ENCODE measurements around the gene MYL12A.
"Not testable (repeated sequence)": the region's sequence is repeated elsewhere in the genome, so short reads cannot be mapped to it uniquely, and the experiment has no call there.

The MYL12A gene

DNA sequence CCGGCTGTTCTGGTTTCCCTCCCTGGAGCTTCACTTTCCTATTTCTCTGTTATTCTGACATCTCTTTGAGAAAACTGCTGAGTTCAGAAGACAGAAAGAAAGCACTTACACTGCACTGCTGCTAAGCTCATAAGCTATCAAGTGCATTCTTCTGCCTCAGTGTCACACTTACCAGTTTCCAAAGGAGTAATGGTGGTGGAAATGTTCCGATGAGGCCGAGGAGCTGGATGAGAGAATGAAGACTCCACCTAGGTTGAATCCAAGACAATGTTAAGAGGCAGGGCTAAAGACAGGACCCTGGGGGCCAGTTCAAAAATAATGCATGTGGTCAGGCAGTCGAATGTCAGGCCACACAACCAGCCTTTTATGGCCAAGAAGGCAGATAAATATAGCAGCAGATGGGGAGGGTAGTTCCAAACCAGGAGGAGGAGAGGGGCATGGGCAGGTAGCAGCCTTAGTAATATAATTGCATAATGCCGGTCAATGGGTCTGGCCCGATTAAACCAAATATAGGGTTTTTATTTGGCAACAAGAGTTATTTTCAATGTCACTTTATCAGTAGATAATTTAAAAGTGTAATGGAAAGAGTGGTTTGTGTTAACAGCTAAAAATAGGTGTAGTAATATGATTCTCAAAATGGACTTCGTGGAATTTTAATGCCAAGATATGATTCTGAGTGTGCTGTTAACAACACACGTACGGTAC is 27.8 kb upstream of the MYL12A start, which contains the start of gene MYOM1:
Gene MYOM1, minus strand, starts transcription at position 338 of the 705 bp plus-strand sequence. CDS start 4,745 bp downstream, outside the sequence.
- TF ChIP-seq, protein P1, sequence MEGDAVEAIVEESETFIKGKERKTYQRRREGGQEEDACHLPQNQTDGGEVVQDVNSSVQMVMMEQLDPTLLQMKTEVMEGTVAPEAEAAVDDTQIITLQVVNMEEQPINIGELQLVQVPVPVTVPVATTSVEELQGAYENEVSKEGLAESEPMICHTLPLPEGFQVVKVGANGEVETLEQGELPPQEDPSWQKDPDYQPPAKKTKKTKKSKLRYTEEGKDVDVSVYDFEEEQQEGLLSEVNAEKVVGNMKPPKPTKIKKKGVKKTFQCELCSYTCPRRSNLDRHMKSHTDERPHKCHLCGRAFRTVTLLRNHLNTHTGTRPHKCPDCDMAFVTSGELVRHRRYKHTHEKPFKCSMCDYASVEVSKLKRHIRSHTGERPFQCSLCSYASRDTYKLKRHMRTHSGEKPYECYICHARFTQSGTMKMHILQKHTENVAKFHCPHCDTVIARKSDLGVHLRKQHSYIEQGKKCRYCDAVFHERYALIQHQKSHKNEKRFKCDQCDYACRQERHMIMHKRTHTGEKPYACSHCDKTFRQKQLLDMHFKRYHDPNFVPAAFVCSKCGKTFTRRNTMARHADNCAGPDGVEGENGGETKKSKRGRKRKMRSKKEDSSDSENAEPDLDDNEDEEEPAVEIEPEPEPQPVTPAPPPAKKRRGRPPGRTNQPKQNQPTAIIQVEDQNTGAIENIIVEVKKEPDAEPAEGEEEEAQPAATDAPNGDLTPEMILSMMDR (IDR thresholded peaks at IDR 0.05; ENCODE audit: extremely low read depth, missing control alignments) = no peak
- no peak for DNase-seq (ENCODE audit: low spot score)

DNA sequence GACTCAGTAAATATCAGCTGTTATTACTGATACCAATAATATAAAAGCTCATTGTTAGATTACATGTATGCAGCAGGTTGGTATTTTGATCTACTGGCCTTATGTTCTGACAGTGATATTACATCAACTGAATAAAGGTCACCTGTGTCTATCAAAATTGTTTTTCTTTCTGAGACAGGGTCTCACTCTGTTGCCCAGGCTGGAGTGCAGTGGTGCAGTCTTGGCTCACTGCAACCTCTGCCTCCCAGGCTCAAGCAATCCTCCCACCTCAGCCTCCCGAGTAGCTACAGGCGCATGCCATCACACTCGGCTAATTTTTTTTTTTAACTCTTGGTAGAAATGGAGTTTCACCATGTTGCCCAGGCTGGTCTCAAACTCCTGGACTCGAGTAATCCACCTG is 26.7 kb upstream of the MYL12A start:
- DNase-seq (ENCODE audit: low spot score) = not testable (repeated sequence)

DNA sequence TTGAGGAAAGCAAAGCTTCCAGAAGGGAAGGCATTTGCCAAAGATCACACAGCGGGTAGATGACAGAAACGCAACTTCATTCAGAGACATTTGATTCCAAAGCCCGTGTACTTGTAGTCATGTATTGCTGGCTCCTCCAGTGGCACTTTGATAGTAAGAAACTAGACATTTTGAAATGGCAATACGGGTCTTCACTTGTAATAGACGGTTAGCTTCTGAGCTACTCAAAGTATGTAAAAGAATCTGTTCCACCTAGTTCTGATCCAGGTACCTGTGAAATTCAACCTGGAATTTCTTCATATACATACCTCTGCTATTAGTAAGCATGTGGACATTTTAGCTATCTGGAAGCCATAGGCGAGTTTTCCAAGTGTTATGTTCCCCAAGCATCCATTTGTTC is 26.1 kb upstream of the MYL12A start:
- TF ChIP-seq, protein P1 (IDR thresholded peaks at IDR 0.05; ENCODE audit: extremely low read depth, missing control alignments) = no peak

DNA sequence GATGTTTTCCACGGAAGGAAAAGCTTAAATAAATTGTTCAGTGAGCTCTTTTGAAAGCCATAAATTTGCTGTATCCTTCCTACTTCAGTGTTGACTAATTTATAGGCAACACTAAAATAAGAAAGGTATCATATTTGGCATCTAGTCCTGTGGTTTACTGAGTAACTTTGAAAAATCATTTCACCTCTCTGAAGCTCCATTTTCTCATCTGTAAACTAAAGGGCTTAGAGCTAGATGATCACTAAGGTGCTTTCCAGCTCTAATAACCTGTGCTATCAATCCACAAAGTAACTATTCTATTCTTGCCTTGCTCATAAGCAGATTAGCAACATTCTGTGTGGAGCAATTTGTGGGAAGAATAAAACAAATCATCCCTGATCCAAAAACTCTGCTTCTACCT is 24.2 kb upstream of the MYL12A start:
- TF ChIP-seq, protein P1 (IDR thresholded peaks at IDR 0.05; ENCODE audit: extremely low read depth, missing control alignments) = no peak
- DNase-seq (ENCODE audit: low spot score) = no peak

More for the DNA sequence above, 26.1 kb upstream of the MYL12A start:
- no peak for DNase-seq (ENCODE audit: low spot score)

DNA sequence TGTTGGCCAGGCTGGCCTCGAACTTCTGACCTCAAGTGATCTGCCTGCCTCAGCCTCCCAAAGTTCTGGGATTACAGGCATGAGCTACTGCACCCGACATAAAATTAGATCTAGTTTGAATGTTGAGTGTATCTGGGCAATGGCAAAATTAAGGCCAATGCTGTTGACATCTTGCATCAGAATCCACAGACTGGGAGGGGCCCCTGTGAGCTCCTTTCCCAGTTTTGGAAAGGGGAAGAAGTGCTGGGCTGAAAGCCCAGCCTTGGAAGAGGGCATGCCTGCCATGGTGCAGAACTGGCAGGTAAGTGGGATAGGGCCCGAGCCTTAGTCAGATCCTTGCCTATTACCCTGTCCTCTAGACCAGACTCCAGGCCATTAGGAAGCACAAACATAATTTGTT is 23.4 kb upstream of the MYL12A start:
- TF ChIP-seq, protein P1 (IDR thresholded peaks at IDR 0.05; ENCODE audit: extremely low read depth, missing control alignments) = no peak
- DNase-seq (ENCODE audit: low spot score) = no peak

DNA sequence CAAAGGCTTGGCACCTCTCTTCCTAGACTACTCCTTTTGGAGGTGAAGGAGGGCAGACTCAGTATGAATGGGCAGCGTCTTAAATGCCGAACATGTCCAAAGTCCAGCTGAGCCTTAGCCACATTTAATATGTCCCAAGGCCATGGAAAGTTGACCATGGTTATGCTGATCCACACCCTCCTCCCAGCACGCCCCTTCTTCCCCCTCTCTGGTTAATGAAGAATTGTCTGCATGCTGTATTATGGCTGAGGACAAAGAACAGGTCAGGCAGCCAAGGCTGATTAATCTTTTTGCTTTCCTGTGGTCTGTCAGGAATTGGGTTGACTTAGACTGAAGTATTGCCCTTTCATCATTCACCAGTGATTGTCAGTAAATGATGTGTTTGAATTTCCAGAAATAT is 22.0 kb upstream of the MYL12A start:
- TF ChIP-seq, protein P1 (IDR thresholded peaks at IDR 0.05; ENCODE audit: extremely low read depth, missing control alignments) = no peak

DNA sequence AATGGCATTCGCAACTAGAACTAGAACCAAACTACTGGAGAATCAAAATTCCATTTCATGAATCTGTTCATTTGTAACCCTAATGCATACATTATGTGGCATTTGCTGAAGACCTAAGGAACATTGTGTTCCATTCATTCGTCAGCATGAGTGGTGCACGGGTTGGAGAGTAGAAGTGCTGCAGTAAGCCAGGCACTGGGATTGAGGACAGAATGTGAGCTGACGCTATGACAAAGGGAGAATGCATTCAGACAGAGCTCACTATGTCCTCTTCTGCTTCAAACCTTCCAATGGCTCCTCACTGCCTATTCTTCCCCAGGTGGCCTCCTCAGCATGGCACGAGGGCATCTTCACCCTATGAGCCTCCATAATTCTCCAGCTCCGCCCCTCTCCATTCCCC is 21.6 kb upstream of the MYL12A start:
- DNase-seq (ENCODE audit: low spot score) = no peak
- TF ChIP-seq, protein P1 (IDR thresholded peaks at IDR 0.05; ENCODE audit: extremely low read depth, missing control alignments) = no peak

More for the DNA sequence above, 22.0 kb upstream of the MYL12A start:
- DNase-seq (ENCODE audit: low spot score) = no peak
